ENCODE measurements around the gene IL34. TPM values are rescaled to one million over a fixed set of nuclear protein-coding genes. Genes with fewer than 3 reads are reported as not detected.
A peak's percentile ranks its signal among the peaks of the same experiment; 100 is the strongest.

The IL34 gene
- total RNA-seq, 2 experiments from 2014 or later: not detected

DNA sequence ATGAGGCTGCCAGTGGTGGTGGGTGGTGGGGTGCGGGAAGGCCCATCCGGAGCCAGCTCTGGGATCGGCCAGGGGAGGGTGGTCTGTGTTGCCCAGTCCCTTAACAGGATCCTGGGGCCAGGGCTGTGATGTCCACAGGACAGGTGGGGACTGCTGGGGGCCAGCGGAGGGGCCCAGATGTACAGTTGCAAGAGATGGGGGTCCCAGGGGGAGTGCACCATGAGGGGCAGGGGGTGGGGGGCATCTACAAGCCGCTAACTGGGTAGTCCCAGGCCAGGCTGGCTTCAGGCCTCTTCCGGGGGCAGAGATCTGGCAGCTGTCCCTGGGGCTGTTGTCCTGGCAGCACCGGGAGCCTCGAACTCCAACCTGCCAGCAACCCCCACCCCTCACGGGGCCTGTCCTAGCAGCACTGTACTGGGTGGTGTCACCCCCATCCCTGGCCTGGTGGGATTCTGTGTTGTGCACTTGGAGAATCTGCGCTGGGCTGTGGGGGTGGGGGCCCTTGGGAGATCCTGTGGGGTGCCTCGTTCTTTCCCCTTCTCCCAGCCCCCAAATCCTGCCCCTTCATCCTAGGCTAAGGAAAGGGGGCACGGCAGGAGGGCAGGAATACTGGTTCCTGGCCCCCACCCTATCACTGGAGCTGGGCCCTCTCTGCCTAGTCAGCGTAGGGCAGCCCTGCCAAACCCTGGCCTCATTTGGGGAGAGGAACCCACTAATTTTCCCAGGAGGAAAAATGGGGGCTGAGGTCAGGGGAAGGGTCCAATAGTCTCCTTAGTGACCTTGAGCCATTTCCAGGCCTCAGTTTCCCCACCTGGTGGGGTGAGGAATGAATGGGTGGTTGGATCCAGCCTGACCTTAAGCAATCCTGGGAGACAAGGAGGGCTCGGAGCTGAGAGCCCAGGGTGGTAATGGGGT lies 38.0 kb downstream of the IL34 start:
- CTCF ChIA-PET: interaction anchor here (0.6 to 9.3 kb wide), 2 partner anchors 86 to 123 kb away, joined by 3 to 70 read pairs; no protein-coding TSS in a partner anchor

GRCh38 chr16:70685061-70685937 lies 38.9 kb downstream of the IL34 start:
- DNase-seq: no peak
- Mint-ChIP-seq H3K4me1 (ENCODE audit: low read depth) (peaks cover 2% of the 10 kb centered on the region), H3K36me3 (ENCODE audit: low read depth) (no peaks in the 10 kb centered on the region), H3K27me3 (ENCODE audit: low read depth) (peaks cover 5% of the 10 kb centered on the region), H3K4me3 (peak overlapping the region; percentile 50), H3K9me3 (no peaks in the 10 kb centered on the region), H3K27ac (no peak overlapping the region)
- intact Hi-C loops (cut with micrococcal nuclease): loop anchor here (1.0 kb wide), 1 partner anchor 53 kb away; no protein-coding TSS in a partner anchor
- CTCF ChIA-PET: interaction anchor here (0.6 to 9.3 kb wide), 2 partner anchors 85 to 124 kb away, joined by 3 to 70 read pairs; no protein-coding TSS in a partner anchor

More for the DNA sequence above, 38.0 kb downstream of the IL34 start:
- no peaks in the 10 kb centered on the region for H3K9me3 Mint-ChIP-seq
- intact Hi-C loops (cut with micrococcal nuclease): loop anchor here (1.0 kb wide), 1 partner anchor 54 kb away; no protein-coding TSS in a partner anchor
- DNase-seq: no peak
- no peaks in the 10 kb centered on the region for H3K36me3 Mint-ChIP-seq (ENCODE audit: low read depth)
- peaks cover 2% of the 10 kb centered on the region for H3K4me1 Mint-ChIP-seq (ENCODE audit: low read depth)
- no peak overlapping the region for H3K27ac Mint-ChIP-seq
- peaks cover 5% of the 10 kb centered on the region for H3K27me3 Mint-ChIP-seq (ENCODE audit: low read depth)
- H3K4me3 Mint-ChIP-seq: peak overlapping the region; percentile 50

GRCh38 chr16:70685938-70686375 lies 39.6 kb downstream of the IL34 start, which contains the start of gene MTSS2:
Gene MTSS2 (minus strand): TSS chr16:70686053. CDS start chr16:70685791, 262 bp downstream.
- Mint-ChIP-seq H3K27ac (no peak within 1 kb of the TSS), H3K36me3 (ENCODE audit: low read depth) (no peaks in the 10 kb centered on the region)

GRCh38 chr16:70686376-70687101 lies 40.2 kb downstream of the IL34 start:
- H3K27me3 Mint-ChIP-seq (ENCODE audit: low read depth): peaks cover 5% of the 10 kb centered on the region

More at GRCh38 chr16:70685938-70686375, 39.6 kb downstream of the IL34 start, which contains the start of gene MTSS2:
- intact Hi-C loops (cut with micrococcal nuclease): loop anchor here (1.0 kb wide), 1 partner anchor 52 kb away; no protein-coding TSS in a partner anchor
- DNase-seq: peak; percentile 31
- H3K4me1 Mint-ChIP-seq (ENCODE audit: low read depth): peaks cover 2% of the 10 kb centered on the region
- CTCF ChIA-PET: no interaction called here
- peak within 1 kb of the TSS; percentile 51 for H3K4me3 Mint-ChIP-seq
- H3K9me3 Mint-ChIP-seq: no peaks in the 10 kb centered on the region
- peaks cover 5% of the 10 kb centered on the region for H3K27me3 Mint-ChIP-seq (ENCODE audit: low read depth)

GRCh38 chr16:70687102-70687511 lies 40.7 kb downstream of the IL34 start:
- no peak for DNase-seq
- Mint-ChIP-seq H3K4me1 (ENCODE audit: low read depth) (peaks cover 2% of the 10 kb centered on the region), H3K9me3 (no peaks in the 10 kb centered on the region), H3K4me3 (no peak overlapping the region), H3K27ac (no peak overlapping the region), H3K36me3 (ENCODE audit: low read depth) (no peaks in the 10 kb centered on the region), H3K27me3 (ENCODE audit: low read depth) (peaks cover 5% of the 10 kb centered on the region)
- intact Hi-C loops (cut with micrococcal nuclease): no loop called here
- CTCF ChIA-PET: interaction anchor here (0.7 to 1.1 kb wide), 2 partner anchors 84 to 710 kb away, joined by 4 to 5 read pairs; no protein-coding TSS in a partner anchor

More at GRCh38 chr16:70686376-70687101, 40.2 kb downstream of the IL34 start:
- CTCF ChIA-PET: interaction anchor here (0.7 to 1.1 kb wide), 2 partner anchors 85 to 709 kb away, joined by 4 to 5 read pairs; no protein-coding TSS in a partner anchor
- DNase-seq: no peak
- Mint-ChIP-seq H3K4me3 (peak overlapping the region; percentile 51), H3K4me1 (ENCODE audit: low read depth) (peaks cover 2% of the 10 kb centered on the region), H3K9me3 (no peaks in the 10 kb centered on the region), H3K36me3 (ENCODE audit: low read depth) (no peaks in the 10 kb centered on the region), H3K27ac (no peak overlapping the region)
- intact Hi-C loops (cut with micrococcal nuclease): no loop called here

DNA sequence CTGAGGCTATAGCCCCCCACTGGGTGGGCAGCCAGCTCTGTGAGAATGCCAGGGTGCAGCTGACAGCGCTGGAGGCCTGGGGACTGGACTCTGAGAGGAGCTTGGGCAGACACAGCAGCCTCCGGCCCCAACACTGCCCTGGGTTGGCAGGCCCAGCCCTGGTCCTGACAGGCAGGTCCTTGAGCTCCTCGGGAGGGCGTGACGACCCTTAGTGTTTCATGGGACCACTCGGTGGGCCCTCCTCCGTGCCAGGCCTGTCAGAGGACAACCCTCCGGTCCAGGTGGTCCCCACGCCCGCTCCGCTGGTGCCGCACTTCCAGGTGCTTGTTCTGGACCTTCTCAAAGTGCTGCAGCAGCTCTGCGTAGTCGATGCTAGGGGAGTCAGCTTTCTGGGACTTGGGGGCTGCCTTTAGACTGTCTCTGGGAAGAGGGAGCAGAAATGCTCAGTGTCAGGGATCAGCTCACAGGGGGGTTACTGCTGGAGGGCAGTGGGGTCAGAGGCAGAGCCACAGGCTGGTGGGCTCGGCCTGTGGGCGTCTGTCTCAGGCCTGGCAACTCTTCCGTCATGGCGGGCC lies 41.4 kb downstream of the IL34 start:
- Mint-ChIP-seq H3K4me1 (ENCODE audit: low read depth) (peaks cover 2% of the 10 kb centered on the region), H3K4me3 (no peak overlapping the region), H3K36me3 (ENCODE audit: low read depth) (no peaks in the 10 kb centered on the region), H3K9me3 (no peaks in the 10 kb centered on the region), H3K27me3 (ENCODE audit: low read depth) (peaks cover 5% of the 10 kb centered on the region), H3K27ac (no peak overlapping the region)
- no peak for DNase-seq
- intact Hi-C loops (cut with micrococcal nuclease): no loop called here
- CTCF ChIA-PET: interaction anchor here (1.1 kb wide), 1 partner anchor 83 kb away, joined by 4 read pairs; no protein-coding TSS in a partner anchor

DNA sequence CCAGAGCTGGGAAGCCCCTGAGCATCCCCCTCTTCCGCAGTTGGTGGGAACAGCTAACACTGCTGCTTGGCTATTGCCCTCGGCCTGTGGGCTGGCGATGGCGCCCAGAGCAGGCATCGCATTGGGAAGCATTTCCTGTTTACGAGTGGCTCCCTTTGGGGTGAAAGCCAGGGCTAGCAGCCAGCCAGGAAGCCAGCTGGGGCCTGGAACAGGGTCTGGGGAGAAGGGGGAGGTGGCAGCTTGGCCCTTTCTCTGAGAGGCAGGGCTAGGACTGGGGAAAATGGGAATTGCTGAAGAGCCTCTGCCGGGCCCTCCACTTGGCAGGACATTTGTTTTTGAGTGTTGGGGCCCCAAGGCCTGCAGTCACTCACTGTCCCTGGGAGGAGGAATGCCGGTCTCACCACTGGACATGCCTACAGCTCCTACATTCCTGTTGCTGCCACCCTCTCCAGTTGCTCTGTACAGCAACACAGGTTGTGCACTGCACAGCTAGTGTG lies 41.9 kb downstream of the IL34 start:
- Mint-ChIP-seq H3K4me3 (no peak overlapping the region), H3K27me3 (ENCODE audit: low read depth) (peaks cover 5% of the 10 kb centered on the region), H3K9me3 (no peaks in the 10 kb centered on the region), H3K36me3 (ENCODE audit: low read depth) (no peaks in the 10 kb centered on the region), H3K27ac (no peak overlapping the region), H3K4me1 (ENCODE audit: low read depth) (peaks cover 2% of the 10 kb centered on the region)
- no peak for DNase-seq
- intact Hi-C loops (cut with micrococcal nuclease): no loop called here
- CTCF ChIA-PET: no interaction called here

GRCh38 chr16:70689035-70689969 lies 42.9 kb downstream of the IL34 start:
- Mint-ChIP-seq H3K27me3 (ENCODE audit: low read depth) (peaks cover 5% of the 10 kb centered on the region), H3K27ac (no peak overlapping the region)

GRCh38 chr16:70689970-70690891 lies 43.9 kb downstream of the IL34 start:
- no peak for DNase-seq
- H3K4me1 Mint-ChIP-seq (ENCODE audit: low read depth): peaks cover 1% of the 10 kb centered on the region
- intact Hi-C loops (cut with micrococcal nuclease): no loop called here
- H3K27me3 Mint-ChIP-seq (ENCODE audit: low read depth): peaks cover under 1% of the 10 kb centered on the region
- H3K27ac Mint-ChIP-seq: no peak overlapping the region
- no peaks in the 10 kb centered on the region for H3K36me3 Mint-ChIP-seq (ENCODE audit: low read depth)
- no peak overlapping the region for H3K4me3 Mint-ChIP-seq
- CTCF ChIA-PET: interaction anchor here (1.3 to 1.4 kb wide), 2 partner anchors 81 kb away, joined by 4 to 6 read pairs; no protein-coding TSS in a partner anchor
- no peaks in the 10 kb centered on the region for H3K9me3 Mint-ChIP-seq

More at GRCh38 chr16:70689035-70689969, 42.9 kb downstream of the IL34 start:
- no peak for DNase-seq
- Mint-ChIP-seq H3K4me1 (ENCODE audit: low read depth) (peaks cover 2% of the 10 kb centered on the region), H3K36me3 (ENCODE audit: low read depth) (no peaks in the 10 kb centered on the region), H3K4me3 (no peak overlapping the region), H3K9me3 (no peaks in the 10 kb centered on the region)
- intact Hi-C loops (cut with micrococcal nuclease): no loop called here
- CTCF ChIA-PET: interaction anchor here (0.5 to 1.4 kb wide), 2 partner anchors 82 to 108 kb away, joined by 3 to 6 read pairs; no protein-coding TSS in a partner anchor

Measured in activated naive CD4-positive, alpha-beta T cell treated with anti-CD3 and anti-CD28 coated beads for 36 hours (primary cell).